NT2/D1 (cell line): ENCODE results near the gene POLR2A.
A peak's percentile ranks its signal among the peaks of the same experiment; 100 is the strongest.

Source experiments
- DNase-seq: peaks from one replicate; pipeline ENCODE4 v3.0.0-alpha.2; 2011; ENCODE audit warnings: low read depth, low spot score
- H3K27me3 ChIP-seq: 2 replicates; pipeline ENCODE4 v1.6.0; 2011; ENCODE audit warnings: mild to moderate bottlenecking; ENCODE audit not compliant: insufficient read length, insufficient read depth
- H3K36me3 ChIP-seq: 2 replicates; pipeline ENCODE4 v1.6.1; 2011; ENCODE audit warnings: mild to moderate bottlenecking, low read length, mixed read lengths; ENCODE audit not compliant: insufficient read depth, insufficient read length
- H3K4me1 ChIP-seq: 2 replicates; pipeline ENCODE4 v1.5.1; 2011; ENCODE audit not compliant: insufficient read depth, insufficient read length
- H3K4me3 ChIP-seq: 2 replicates; pipeline ENCODE4 v1.5.1; 2011; ENCODE audit warnings: low read depth; ENCODE audit not compliant: insufficient read length
- H3K9ac ChIP-seq: 2 replicates; pipeline ENCODE4 v1.6.0; 2011; ENCODE audit warnings: low read depth; ENCODE audit not compliant: insufficient read length
- H3K9me3 ChIP-seq: 2 replicates; pipeline ENCODE4 v1.5.1; 2011; ENCODE audit warnings: mild to moderate bottlenecking, low read length; ENCODE audit not compliant: insufficient read depth
- SUZ12 ChIP-seq: IDR thresholded peaks from 2 replicates; pipeline ENCODE4 v1.6.1; 2011; ENCODE audit not compliant: insufficient read length, insufficient read depth; ENCODE audit errors: extremely low read depth
- YY1 ChIP-seq: IDR thresholded peaks from 2 replicates; pipeline ENCODE4 v1.6.1; 2011; ENCODE audit not compliant: insufficient read length, insufficient read depth
- ZNF274 ChIP-seq: IDR thresholded peaks from 2 replicates; pipeline ENCODE4 v1.6.1; 2011; ENCODE audit warnings: mild to moderate bottlenecking, low read depth, low read length

The POLR2A gene

GRCh38 chr17:7483255-7484066 is 705 bp upstream of the POLR2A start:
- Histone ChIP-seq H3K9me3 (no peaks in the 10 kb centered on the region), H3K4me1 (peaks cover 2% of the 10 kb centered on the region)

GRCh38 chr17:7484919-7485377 is 782 bp downstream of the POLR2A start:
- TF ChIP-seq ZNF274 (no peak), YY1 (no peak), SUZ12 (no peak)

More at GRCh38 chr17:7483255-7484066, 705 bp upstream of the POLR2A start:
- peak; percentile 75 for DNase-seq
- H3K4me3 ChIP-seq: peak overlapping the region; percentile 71
- H3K36me3 ChIP-seq: peaks cover 12% of the 10 kb centered on the region
- TF ChIP-seq YY1: no peak
- TF ChIP-seq SUZ12: no peak
- TF ChIP-seq ZNF274: no peak
- H3K27me3 ChIP-seq: no peaks in the 10 kb centered on the region
- peak overlapping the region; percentile 72 for H3K9ac ChIP-seq

GRCh38 chr17:7486181-7486580 is 2.0 kb downstream of the POLR2A start:
- TF ChIP-seq SUZ12: no peak
- TF ChIP-seq YY1: no peak
- no peak for TF ChIP-seq ZNF274
- no peak for DNase-seq
- Histone ChIP-seq H3K9ac (peak overlapping the region; percentile 24), H3K36me3 (peaks cover 32% of the 10 kb centered on the region), H3K9me3 (no peaks in the 10 kb centered on the region), H3K27me3 (no peaks in the 10 kb centered on the region), H3K4me1 (no peaks in the 10 kb centered on the region), H3K4me3 (peak overlapping the region; percentile 39)

More at GRCh38 chr17:7484919-7485377, 782 bp downstream of the POLR2A start:
- peak overlapping the region; percentile 91 for H3K9ac ChIP-seq
- peaks cover 23% of the 10 kb centered on the region for H3K36me3 ChIP-seq
- H3K9me3 ChIP-seq: no peaks in the 10 kb centered on the region
- no peaks in the 10 kb centered on the region for H3K27me3 ChIP-seq
- DNase-seq: peak; percentile 11
- peak overlapping the region; percentile 73 for H3K4me3 ChIP-seq
- H3K4me1 ChIP-seq: no peaks in the 10 kb centered on the region

- Histone ChIP-seq H3K9ac (no peak overlapping the region), H3K9me3 (no peaks in the 10 kb centered on the region), H3K36me3 (peaks cover 45% of the 10 kb centered on the region), H3K27me3 (no peaks in the 10 kb centered on the region), H3K4me3 (no peak overlapping the region), H3K4me1 (no peaks in the 10 kb centered on the region)
- TF ChIP-seq SUZ12 (no peak), YY1 (no peak), ZNF274 (no peak)
- DNase-seq: no peak
Observed at GRCh38 chr17:7490144-7490543, 6.0 kb downstream of the POLR2A start.

GRCh38 chr17:7491583-7491982 is 7.4 kb downstream of the POLR2A start:
- Histone ChIP-seq H3K36me3 (peaks cover 52% of the 10 kb centered on the region), H3K4me3 (no peak overlapping the region)
- no peak for DNase-seq

GRCh38 chr17:7493941-7494340 is 9.8 kb downstream of the POLR2A start:
- Histone ChIP-seq H3K9me3 (no peaks in the 10 kb centered on the region), H3K4me1 (no peaks in the 10 kb centered on the region), H3K4me3 (no peak overlapping the region), H3K9ac (no peak overlapping the region), H3K36me3 (peaks cover 64% of the 10 kb centered on the region), H3K27me3 (no peaks in the 10 kb centered on the region)
- no peak for DNase-seq
- no peak for TF ChIP-seq SUZ12
- no peak for TF ChIP-seq ZNF274
- no peak for TF ChIP-seq YY1

More at GRCh38 chr17:7491583-7491982, 7.4 kb downstream of the POLR2A start:
- Histone ChIP-seq H3K27me3 (no peaks in the 10 kb centered on the region), H3K9ac (no peak overlapping the region), H3K4me1 (no peaks in the 10 kb centered on the region), H3K9me3 (no peaks in the 10 kb centered on the region)
- TF ChIP-seq ZNF274: no peak

- no peaks in the 10 kb centered on the region for H3K27me3 ChIP-seq
- H3K9ac ChIP-seq: no peak overlapping the region
- no peaks in the 10 kb centered on the region for H3K4me1 ChIP-seq
- no peak overlapping the region for H3K4me3 ChIP-seq
- no peaks in the 10 kb centered on the region for H3K9me3 ChIP-seq
- no peak for TF ChIP-seq YY1
- no peak for TF ChIP-seq ZNF274
- TF ChIP-seq SUZ12: no peak
- no peak for DNase-seq
- peaks cover 65% of the 10 kb centered on the region for H3K36me3 ChIP-seq
Observed at GRCh38 chr17:7495906-7496434, 11.8 kb downstream of the POLR2A start.
